HL-60/S4 treated with retinoic acid at 250 ng/mL for 4 days and 3 days (cell line): ENCODE measurements around the gene MTMR1.

Experiments
- in situ Hi-C: fragments of 300-500 bp; cut with MboI; formaldehyde crosslinking; loops from 2 replicates; pipeline ENCODE4 v1.7.0; 2022; ENCODE audit warnings: low sequenced_read_pairs

MTMR1 gene

DNA sequence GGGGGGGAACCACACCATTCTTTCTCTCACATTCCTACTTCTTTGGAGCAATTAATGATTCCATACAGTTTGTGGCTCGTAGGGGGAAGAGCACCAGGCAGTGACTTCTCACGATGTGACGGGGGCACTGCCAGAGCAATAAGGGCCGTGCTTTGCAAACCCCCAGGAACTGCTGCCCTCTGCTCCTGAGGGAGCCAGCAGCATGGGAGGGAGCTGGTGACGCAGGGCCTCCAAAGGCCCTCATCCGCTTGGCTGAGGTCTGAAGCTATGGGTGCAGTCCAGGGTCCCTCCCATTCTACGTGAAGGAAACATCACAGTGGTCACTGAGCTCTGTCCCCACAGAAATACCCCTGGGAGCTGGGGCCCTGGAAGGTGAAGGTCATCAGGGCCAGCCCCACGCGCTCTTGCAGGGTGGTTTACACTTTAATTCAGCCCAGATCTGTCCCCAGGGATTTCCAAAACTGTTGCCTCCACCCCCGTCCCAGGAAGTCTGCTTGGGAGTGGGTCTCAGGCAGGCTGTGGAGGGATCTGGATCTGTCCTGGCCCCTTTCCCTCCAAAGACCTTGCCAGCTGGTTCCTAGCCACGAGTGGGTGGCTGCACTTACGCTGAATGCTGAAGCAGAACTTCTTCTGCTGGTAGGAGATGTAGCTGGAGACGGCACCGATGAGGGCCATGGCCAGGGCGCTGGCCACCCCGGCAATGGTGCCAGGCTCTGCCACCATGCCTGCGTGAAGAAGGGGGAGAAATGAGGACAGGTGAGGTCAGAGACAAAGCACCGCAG is 82.6 kb downstream of the MTMR1 start:
- in situ Hi-C loops = loop anchor here (10.0 kb wide), 1 partner anchor 309 kb away; no protein-coding TSS in a partner anchor

DNA sequence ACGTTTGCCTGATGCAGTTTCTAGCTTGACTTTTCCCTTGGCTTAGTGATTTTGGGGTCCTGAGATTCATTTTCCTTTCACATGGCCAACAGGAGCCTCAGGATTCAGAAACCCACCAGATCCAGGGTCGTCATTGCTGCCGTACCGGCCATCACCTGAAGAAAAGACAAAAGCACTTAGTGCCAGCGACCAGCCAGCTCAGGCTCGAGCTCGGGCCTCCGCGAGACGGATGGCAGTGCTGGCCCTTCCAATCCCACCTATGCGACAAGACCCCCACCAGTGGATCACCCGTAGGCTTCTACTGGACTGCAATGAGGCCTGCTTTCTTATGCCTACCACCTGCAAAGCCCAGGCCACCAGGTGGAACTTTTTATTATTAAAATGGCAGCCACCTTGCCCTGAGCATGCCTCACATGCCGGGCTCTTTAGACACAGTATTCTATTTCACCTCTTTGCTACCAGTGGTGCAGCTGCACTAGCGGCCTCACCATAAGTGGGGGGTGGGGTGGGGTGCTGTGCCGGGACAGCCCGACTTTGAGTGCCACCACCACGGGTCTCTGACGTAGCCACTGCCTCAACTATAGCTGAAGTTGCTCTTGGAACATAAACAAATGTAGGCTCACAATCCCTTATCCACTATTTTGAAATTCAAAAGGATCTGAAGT is 84.3 kb downstream of the MTMR1 start:
- in situ Hi-C loops = loop anchor here (10.0 kb wide), 1 partner anchor 307 kb away; no protein-coding TSS in a partner anchor

DNA sequence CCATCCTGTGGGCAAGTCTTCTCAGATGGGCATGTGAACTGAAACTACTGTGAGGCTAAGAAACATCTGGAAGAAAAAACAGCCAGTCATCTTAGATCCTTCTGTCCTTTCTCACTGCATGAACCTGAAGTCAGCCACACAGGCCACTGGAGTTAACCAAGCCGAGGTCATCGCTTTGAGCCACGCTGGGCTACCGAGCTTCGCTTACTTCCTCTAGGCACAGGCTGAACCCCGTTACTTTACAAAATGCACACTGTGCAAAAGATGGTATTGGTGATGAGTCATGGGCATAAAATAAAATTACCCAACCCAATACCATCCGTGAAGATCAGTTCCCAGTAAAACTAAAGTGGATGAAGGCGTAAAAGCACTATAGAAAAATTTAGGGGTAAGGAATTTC is 86.2 kb downstream of the MTMR1 start:
- in situ Hi-C loops = loop anchor here (10.0 kb wide), 1 partner anchor 305 kb away; no protein-coding TSS in a partner anchor

DNA sequence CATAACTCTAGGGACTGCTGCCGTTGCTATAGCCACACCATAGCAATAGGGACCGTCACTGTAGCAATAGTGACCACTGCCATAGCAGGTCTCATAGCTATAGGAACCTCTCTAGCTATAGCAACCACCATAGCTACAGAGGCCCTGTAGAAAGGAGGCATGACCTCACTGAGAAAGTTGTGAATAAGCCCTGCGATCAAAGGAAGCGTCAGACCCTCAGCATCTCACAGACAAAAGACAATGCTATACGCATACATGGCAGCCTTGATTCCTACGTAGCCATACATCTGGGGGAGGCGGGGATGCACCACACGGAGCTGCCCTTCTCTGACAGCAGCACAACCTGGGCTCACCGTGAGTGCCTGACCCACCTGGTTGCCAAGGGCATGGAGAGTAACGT is 88.5 kb downstream of the MTMR1 start:
- in situ Hi-C loops = no loop called here

DNA sequence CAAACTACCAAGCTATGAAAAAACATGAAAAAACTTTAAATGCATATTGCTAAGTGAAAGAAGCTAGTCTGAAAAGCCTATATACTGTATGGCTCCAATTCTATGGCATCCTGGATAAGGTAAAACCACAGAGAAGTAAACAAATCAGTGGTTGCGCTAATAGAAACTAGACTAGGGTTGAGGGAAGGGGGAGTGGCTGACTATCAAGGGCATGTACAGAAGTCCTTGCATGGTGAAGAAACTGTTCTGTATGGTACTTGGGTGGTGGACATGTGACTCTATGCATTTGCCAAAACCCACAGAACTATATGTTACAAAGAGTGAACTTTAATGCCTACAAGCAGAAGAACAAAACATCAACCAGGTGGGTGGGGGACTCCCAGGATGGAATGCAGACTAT is 96.8 kb downstream of the MTMR1 start:
- in situ Hi-C loops = no loop called here

DNA sequence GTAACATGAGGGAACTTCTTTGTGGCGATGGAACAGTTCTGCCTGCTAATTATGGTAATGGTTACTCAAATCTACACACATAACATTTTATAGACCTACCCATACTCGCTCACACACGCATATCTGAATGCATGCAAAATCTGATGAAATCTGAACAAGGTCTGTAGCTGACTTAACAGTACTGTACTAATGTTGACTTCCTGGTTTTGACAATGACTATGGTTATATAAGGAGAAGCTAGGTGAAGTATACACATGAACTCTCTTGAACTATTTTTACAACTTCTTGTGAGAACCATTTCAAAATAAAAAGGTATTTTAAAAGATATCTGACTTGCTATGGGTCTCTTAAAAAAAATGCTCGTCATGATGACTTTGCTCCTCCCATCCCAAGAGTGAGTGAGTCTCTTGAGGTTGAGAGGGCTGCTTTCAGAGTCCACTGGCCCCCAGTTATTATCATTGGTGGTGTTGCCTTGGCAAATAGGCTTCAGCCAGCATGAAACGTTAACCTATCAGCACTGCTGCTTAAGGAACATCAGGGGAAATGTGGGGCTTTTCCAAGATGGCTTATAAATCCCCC is 99.8 kb downstream of the MTMR1 start:
- in situ Hi-C loops = no loop called here

DNA sequence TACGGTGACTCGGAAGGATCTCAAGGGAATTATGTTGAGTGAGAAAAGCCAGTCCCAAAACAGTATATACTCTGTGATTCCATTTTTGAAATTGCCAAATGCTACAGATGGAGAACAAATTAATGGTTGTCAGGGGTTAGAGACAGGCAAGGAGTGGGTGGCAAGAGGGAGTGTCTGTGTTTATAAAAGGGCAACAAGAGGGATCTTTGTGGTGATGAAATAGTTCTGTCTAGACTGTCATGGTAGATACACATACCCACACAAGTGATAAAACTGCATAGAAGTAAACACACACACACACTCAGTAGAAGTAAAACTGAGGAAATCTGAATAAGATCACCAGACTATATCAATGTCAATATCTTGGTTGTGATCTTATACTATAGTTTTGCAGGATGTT is 112.5 kb downstream of the MTMR1 start:
- in situ Hi-C loops = no loop called here

DNA sequence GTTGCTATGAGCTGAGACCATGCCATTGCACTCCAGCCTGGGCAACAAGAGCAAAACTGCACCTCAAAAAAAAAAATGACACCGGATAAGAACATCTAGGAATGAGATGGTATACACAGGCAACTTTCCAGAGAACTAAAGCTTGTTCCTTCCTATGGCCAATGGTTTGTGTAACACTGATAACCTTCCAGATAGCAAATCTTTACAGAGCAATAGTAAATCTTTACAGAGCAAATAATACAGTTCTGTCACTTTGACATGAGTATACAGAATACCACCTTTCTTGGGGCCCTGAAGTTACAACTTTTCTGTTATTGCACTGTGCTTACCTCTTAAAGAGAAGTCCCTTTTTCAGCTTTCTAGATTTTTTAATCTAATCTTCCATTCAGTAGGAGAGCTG is 113.6 kb downstream of the MTMR1 start:
- in situ Hi-C loops = no loop called here

DNA sequence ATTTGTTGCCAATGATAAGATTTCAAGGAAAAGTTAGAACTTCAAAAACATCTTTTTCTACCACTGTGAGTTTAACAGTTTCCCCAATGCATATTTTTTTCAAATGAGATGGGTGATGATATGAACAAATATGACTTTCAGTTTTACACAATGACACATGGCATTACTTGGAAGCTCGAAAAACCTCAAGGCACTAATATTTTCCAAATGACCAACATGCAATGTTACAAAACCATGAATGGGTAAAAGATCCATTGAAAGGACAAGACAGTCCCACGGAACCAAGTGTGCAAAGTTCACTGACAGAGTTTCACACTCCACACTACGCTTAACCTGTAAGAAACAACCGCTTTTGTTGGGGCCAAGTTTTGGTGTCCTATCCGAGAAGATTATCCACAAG is 120.7 kb downstream of the MTMR1 start:
- in situ Hi-C loops = no loop called here
